Kidney epithelial cell (primary cell): ENCODE measurements around the gene TMCC2. TPM values are rescaled to one million over a fixed set of nuclear protein-coding genes. Genes with fewer than 3 reads are reported as not detected.
"Not testable (repeated sequence)": the region's sequence is repeated elsewhere in the genome, so short reads cannot be mapped to it uniquely, and the experiment has no call there.

Experiments used
- DNase-seq: peaks from one replicate; pipeline ENCODE4 v3.0.0-alpha.2; 2010; ENCODE audit warnings: low read depth
- H3K27me3 ChIP-seq: 2 replicates; pipeline ENCODE4 v1.6.0; 2011; ENCODE audit warnings: low read length; ENCODE audit not compliant: control insufficient read depth, insufficient read depth
- H3K36me3 ChIP-seq: 2 replicates; pipeline ENCODE4 v1.5.1; 2011; ENCODE audit warnings: low read length; ENCODE audit not compliant: control insufficient read depth, insufficient read depth
- H3K4me3 ChIP-seq: 2 replicates; pipeline ENCODE4 v1.5.1; 2011; ENCODE audit warnings: low read depth, mild to moderate bottlenecking, control low read depth, low read length
- total RNA-seq: library from RNA; depleted of rRNA; stranded (reverse); fragments of >200 nt; gene quantifications from 2 replicates; pipeline ENCODE4 v1.2.3, GENCODE V29; 2015
- TF ChIP-seq, protein P1 (sequence below): IDR thresholded peaks from 2 replicates; pipeline ENCODE4 v1.5.1; 2011; ENCODE audit warnings: mild to moderate bottlenecking, moderate library complexity, low read length, control low read depth, inconsistent platforms; ENCODE audit not compliant: insufficient read depth, poor library complexity, severe bottlenecking

Gene TMCC2
- total RNA-seq, 1 donor from 2014 or later = 12.7 TPM

- DNase-seq = no peak
- Histone ChIP-seq H3K4me3 (no peak overlapping the region), H3K36me3 (no peaks in the 10 kb centered on the region), H3K27me3 (no peaks in the 10 kb centered on the region)
- TF ChIP-seq, protein P1, sequence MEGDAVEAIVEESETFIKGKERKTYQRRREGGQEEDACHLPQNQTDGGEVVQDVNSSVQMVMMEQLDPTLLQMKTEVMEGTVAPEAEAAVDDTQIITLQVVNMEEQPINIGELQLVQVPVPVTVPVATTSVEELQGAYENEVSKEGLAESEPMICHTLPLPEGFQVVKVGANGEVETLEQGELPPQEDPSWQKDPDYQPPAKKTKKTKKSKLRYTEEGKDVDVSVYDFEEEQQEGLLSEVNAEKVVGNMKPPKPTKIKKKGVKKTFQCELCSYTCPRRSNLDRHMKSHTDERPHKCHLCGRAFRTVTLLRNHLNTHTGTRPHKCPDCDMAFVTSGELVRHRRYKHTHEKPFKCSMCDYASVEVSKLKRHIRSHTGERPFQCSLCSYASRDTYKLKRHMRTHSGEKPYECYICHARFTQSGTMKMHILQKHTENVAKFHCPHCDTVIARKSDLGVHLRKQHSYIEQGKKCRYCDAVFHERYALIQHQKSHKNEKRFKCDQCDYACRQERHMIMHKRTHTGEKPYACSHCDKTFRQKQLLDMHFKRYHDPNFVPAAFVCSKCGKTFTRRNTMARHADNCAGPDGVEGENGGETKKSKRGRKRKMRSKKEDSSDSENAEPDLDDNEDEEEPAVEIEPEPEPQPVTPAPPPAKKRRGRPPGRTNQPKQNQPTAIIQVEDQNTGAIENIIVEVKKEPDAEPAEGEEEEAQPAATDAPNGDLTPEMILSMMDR = no peak
Measured at GRCh38 chr1:205232945-205233397, 5.2 kb downstream of the TMCC2 start.

GRCh38 chr1:205233986-205234385 lies 6.2 kb downstream of the TMCC2 start:
- not testable (repeated sequence) for H3K4me3 ChIP-seq, DNase-seq, H3K27me3 ChIP-seq, H3K36me3 ChIP-seq

DNA sequence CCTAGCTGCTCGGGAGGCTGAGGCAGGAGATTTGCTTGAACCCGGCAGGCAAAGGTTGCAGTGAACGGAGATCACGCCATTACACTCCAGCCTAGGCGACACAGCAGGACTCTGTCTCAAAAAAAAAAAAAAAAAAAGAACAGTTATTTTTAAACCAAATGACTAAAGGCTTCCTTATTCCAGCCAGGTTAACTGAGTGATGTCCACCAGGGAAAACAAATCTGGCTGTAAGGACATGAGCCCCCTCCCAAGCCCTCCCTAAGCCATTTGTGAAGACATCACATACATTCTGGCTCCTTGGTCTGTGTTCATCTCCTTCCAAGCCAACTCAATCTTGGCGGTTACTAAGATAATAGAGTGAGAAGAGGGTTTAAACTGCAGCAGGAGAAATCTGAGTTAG lies 8.2 kb downstream of the TMCC2 start:
- TF ChIP-seq, protein P1 = no peak
- H3K36me3 ChIP-seq = no peaks in the 10 kb centered on the region
- no peak for DNase-seq
- no peak overlapping the region for H3K4me3 ChIP-seq
- no peaks in the 10 kb centered on the region for H3K27me3 ChIP-seq

DNA sequence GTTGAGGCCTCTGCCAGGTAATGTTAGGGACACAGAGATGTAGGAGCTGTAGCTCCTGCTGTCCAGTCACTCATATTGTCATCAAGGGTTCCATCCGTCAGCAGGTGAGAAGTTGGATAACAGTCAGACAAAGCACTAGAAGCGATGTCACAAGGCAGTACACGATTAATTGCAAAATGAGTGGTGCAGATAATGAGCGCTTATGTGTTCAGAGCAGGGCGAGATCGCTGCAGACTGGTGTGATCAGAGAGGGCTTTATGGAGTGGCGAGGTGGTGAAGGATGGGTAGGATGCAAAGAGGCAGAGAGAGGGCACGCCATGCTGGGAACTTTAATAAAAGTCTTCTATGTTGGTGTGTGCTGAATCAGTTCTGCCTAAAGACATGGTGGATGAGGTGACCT lies 8.8 kb downstream of the TMCC2 start:
- Histone ChIP-seq H3K36me3 (no peaks in the 10 kb centered on the region), H3K4me3 (no peak overlapping the region), H3K27me3 (no peaks in the 10 kb centered on the region)
- DNase-seq = no peak
- TF ChIP-seq, protein P1 = no peak

GRCh38 chr1:205236951-205237475 lies 9.3 kb downstream of the TMCC2 start:
- Histone ChIP-seq H3K27me3 (no peaks in the 10 kb centered on the region), H3K36me3 (no peaks in the 10 kb centered on the region), H3K4me3 (no peak overlapping the region)
- TF ChIP-seq, protein P1 = no peak
- no peak for DNase-seq

GRCh38 chr1:205237526-205238484 lies 10.1 kb downstream of the TMCC2 start:
- Histone ChIP-seq H3K36me3 (no peaks in the 10 kb centered on the region), H3K4me3 (no peak overlapping the region), H3K27me3 (no peaks in the 10 kb centered on the region)
- no peak for DNase-seq
- TF ChIP-seq, protein P1 = no peak
